ENCODE data around the gene GUCA2B. TPM values are rescaled to one million over a fixed set of nuclear protein-coding genes. Genes with fewer than 3 reads are reported as not detected.
A peak's percentile ranks its signal among the peaks of the same experiment; 100 is the strongest.

The GUCA2B gene
- total RNA-seq, 1 experiment from 2014 or later: not detected

DNA sequence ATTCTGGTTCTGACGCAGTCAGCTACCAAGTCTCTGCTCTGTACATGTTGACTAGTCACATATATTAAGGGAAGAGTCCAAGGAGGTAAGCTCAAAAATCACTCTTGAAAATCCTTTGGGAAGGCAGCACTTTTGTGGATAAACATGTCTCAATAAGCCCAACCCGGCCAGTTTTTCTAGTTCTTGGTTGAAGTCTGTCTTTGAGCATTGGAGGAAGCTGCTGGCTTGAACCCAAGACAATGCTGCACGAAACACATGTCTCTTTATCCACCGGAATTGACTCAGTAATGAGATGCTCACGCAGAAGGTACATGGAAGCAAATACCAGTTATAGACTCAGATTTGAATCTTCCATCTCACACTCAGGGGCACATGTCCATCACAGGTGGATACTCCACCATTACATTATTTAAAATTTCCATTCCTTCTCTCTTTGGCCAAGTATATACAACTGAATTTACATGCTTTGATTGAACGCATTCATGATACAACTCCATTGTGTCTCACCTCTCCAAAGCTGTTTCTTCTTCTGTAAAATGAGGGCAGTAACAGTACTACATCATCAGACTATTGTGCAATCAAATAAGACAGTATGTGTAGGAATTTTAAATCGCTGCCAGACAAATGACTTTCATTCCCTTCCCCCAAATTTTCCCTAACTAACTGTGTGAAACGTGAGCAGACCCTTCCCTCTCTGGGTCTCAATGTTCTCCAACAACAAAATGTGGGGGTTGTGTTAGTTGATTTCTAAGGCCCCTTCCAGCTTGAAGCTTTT is 20.9 kb downstream of the GUCA2B start:
- Histone ChIP-seq H2BK5ac (ENCODE audit: insufficient read length, low read length) (no peak overlapping the region), H3K79me2 (ENCODE audit: insufficient read depth, low read length) (no peaks in the 10 kb centered on the region), H2BK15ac (ENCODE audit: low read depth, low read length) (no peak overlapping the region), H3K4ac (ENCODE audit: low read depth, low read length) (no peak overlapping the region), H3K27ac (ENCODE audit: insufficient read length, low read depth, low read length) (no peak overlapping the region), H3K23ac (ENCODE audit: insufficient read length, low read depth, low read length) (no peak overlapping the region), H3K18ac (ENCODE audit: insufficient read length, low read depth, low read length) (no peak overlapping the region), H2BK120ac (ENCODE audit: low read depth, low read length, poor library complexity, severe bottlenecking) (no peak overlapping the region), H3K14ac (ENCODE audit: insufficient read depth, low read length) (no peak overlapping the region), H3K9me3 (ENCODE audit: control insufficient read depth, low read depth, low read length) (no peaks in the 10 kb centered on the region), H3K9ac (ENCODE audit: extremely low read depth, insufficient read length, low read length) (no peak overlapping the region), H3K4me2 (ENCODE audit: insufficient read depth, insufficient read length, low read length) (no peak overlapping the region), H3K79me1 (ENCODE audit: insufficient read depth, low read depth, low read length, poor library complexity, severe bottlenecking) (no peaks in the 10 kb centered on the region), H3K4me1 (ENCODE audit: insufficient read depth, low read length) (no peaks in the 10 kb centered on the region), H3K56ac (ENCODE audit: insufficient read length, low read depth, low read length) (no peak overlapping the region), H4K91ac (ENCODE audit: insufficient read length, low read depth, low read length) (no peak overlapping the region), H4K8ac (replicated peaks; ENCODE audit: insufficient read length, low read depth, low read length) (no peak overlapping the region), H2BK12ac (ENCODE audit: insufficient read length, low read depth, low read length) (no peak overlapping the region), H2AK5ac (ENCODE audit: insufficient read length, low read length) (no peak overlapping the region), H3K23me2 (ENCODE audit: insufficient read length, low read depth, low read length, poor library complexity, severe bottlenecking) (no peaks in the 10 kb centered on the region), H4K20me1 (ENCODE audit: control insufficient read depth, insufficient read depth, insufficient read length) (no peaks in the 10 kb centered on the region), H2BK20ac (ENCODE audit: low read depth, low read length, poor library complexity, severe bottlenecking) (no peak overlapping the region), H4K5ac (ENCODE audit: insufficient read length, low read depth, low read length) (no peak overlapping the region), H3T11ph (ENCODE audit: low read length) (no peak overlapping the region), H2AFZ (ENCODE audit: low read length) (no peak overlapping the region), H3K27me3 (ENCODE audit: insufficient read depth, low read length) (no peaks in the 10 kb centered on the region)
- TF ChIP-seq, protein P1, sequence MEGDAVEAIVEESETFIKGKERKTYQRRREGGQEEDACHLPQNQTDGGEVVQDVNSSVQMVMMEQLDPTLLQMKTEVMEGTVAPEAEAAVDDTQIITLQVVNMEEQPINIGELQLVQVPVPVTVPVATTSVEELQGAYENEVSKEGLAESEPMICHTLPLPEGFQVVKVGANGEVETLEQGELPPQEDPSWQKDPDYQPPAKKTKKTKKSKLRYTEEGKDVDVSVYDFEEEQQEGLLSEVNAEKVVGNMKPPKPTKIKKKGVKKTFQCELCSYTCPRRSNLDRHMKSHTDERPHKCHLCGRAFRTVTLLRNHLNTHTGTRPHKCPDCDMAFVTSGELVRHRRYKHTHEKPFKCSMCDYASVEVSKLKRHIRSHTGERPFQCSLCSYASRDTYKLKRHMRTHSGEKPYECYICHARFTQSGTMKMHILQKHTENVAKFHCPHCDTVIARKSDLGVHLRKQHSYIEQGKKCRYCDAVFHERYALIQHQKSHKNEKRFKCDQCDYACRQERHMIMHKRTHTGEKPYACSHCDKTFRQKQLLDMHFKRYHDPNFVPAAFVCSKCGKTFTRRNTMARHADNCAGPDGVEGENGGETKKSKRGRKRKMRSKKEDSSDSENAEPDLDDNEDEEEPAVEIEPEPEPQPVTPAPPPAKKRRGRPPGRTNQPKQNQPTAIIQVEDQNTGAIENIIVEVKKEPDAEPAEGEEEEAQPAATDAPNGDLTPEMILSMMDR (conservative IDR thresholded peaks at IDR 0.05): no peak
- no peak for DNase-seq
- Mint-ChIP-seq H3K4me1 (peaks cover 10 to 11% of the 10 kb centered on the region in 2 experiments), H3K27me3 (ENCODE audit: low read depth) (no peaks in the 10 kb centered on the region), H3K4me3 (no peak overlapping the region), H3K9me3 (no peaks in the 10 kb centered on the region; a peak in 1 of 5 replicates), H3K27ac (0 out of 7 replicates have a peak overlapping the region, but pooled peaks of 1 of the 3 experiments have one; percentile 0), H3K36me3 (ENCODE audit: insufficient read depth in 1 of 3, low read depth in 3 of 3) (peaks cover 0 to 2% (median 0%) of the 10 kb centered on the region in 3 experiments; a peak in 1 of 7 replicates)
- no CpG with 5 or more reads among the region's 8 CpGs for WGBS (ENCODE audit: extremely low coverage, insufficient read length, low lambda C conversion rate)
